Measurements from ENCODE around the gene DNAH10.

The DNAH10 gene

DNA sequence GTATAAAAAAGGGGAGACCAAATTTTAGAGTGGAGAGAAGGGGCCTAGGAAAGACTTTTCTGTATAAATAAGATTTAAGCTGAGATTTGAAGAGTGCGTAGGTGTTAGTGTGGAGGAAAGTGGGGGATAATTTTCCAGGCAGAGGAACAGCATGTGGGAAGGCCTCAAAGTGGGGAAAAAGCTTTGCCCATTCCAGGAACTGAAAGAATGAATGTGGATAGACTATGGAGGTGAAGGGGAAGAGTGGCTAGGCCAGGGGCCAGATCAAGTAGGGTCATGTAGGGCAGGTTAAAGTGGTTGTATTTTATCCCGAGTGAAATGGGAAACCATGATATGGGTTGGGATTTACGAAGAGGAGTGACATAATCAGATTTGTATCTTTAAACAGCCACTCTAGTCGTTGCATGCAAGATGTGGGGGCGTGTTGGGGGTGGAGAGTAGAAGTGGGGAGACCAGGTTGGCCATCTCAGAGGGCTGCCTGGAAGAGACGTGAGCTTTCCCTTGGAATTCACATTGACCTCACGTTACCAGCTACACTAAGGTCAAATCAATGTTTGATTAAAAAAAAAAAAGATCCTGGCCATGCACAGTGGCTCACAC, 214.2 kb downstream of the DNAH10 start:
- DNase-seq = no peak

DNA sequence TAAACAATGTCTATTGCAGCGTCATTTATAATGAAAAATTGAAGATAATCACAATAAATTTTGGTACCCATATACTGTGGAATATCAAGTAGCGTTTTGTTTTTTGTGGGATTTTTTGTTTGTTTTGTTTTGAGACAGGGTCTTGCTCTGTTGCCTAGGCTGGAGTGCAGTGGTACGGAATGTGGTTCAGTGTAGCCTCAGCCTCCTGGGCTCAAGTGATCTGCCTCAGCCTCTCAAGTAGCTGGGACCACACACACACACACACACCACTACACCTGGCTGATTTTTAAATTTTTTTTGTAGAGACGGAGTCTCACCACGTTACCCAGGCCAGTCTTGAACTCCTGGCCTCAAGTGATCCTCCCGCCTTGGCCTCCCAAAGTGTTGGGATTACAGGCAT, 217.5 kb downstream of the DNAH10 start:
- DNase-seq = no peak

DNA sequence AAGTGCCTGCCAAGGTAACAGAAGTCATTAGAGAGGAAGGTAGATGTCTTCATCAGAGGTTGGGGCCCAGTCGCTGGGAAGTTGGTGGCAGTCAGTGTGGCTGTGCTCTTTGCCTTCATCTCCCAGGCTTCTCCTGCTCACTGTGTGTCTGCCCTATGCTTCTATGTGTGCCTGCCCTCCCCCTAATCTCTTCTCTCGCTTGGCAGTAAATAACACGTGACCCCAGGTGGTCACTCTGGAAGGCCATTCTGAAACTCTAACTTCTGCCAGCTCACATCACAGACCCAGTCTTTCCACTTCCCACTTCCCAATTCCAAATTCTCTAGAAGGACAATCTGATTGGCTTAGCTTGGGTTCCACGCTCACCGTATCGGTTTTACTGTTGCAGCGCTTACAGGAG, 220.2 kb downstream of the DNAH10 start:
- DNase-seq = no peak

DNA sequence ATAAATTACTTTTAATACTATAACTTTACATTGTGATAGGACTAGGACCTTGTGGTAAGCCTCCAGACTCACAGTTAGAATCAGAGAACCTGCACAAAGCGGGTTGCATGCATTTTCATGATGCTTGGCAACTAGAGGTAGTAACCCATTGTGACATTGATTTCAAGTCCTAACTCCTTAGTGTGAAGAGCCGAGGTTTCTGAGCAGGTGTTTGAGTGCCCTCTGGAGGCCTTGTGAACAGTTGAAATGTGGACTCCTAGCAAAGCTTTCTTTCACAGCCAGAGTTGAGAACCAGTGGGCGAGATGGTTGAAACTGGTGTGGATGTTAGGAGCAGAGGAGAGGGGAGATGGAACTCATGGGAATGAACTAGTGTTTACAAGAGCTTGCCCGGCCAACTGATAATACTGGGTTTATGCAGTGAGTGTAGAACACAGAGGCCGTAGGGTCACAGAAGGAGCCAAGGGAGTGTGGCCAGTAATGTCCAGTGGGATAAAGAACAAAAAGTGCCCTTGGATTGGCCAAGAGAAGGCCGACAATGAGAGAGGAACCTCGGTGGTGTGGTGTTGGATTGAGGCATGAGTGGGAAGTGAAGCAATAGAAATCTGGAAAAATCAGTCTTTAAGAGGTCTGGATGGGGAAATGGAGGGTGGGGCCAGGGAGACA, 221.9 kb downstream of the DNAH10 start:
- peak; percentile 43 to 46 for DNase-seq

DNA sequence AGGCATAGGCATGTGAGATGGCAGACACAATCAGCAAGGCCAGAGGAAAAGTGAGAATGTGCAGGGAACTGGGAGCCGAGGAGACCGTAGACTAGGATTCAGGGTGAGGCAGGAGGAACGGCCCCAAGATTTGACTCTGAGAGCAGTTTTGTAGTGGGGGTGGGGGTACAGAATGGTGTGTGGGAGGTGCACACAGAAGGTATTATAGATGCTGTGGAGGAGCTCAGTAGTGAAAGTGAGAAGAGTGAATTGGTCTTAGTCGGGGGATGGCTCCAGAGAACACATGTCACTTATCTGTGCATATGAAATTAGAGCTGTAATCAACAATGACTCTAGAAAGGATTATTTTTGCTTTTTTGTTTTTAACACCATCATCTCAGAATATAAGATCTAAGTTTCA, 222.8 kb downstream of the DNAH10 start:
- no peak for DNase-seq
